ENCODE measurements around the gene SLIT3. TPM values are rescaled to one million over a fixed set of nuclear protein-coding genes. Genes with fewer than 3 reads are reported as not detected.

The SLIT3 gene
- total and polyA plus RNA-seq, 2 experiments from 2014 or later = 58.4 to 96.7 TPM

DNA sequence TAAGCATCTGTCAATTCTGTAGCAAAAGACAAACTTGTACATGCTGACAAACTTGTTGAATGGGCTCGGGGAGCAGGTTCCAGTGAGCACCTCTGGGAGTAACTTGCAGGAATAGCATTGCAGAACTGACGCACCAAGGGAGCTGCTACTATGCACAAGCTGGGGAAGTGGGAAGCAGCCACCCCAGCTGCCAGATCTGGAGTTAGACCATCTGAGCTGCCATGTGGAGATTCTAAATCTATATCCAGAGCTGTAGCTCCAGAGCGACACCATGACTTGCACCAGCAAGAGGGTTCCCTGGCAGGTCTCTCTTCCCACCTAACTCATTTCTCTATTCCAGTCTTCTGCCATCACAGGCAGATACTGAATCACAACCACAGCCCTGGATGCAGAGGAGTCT lies 375.8 kb downstream of the SLIT3 start:
- Histone ChIP-seq H3K79me2 (no peaks in the 10 kb centered on the region), H3K4me1 (ENCODE audit: insufficient read depth) (no peaks in the 10 kb centered on the region), H3K4me2 (no peak overlapping the region), H3K9me3 (ENCODE audit: low read depth) (no peaks in the 10 kb centered on the region), H3K36me3 (replicated peaks; ENCODE audit: insufficient read depth, low read depth) (no peaks in the 10 kb centered on the region), H4K20me1 (ENCODE audit: insufficient read depth, poor library complexity, severe bottlenecking) (no peaks in the 10 kb centered on the region), H3K27me3 (peaks cover 10% of the 10 kb centered on the region), H3K27ac (no peak overlapping the region), H3K9me2 (replicated peaks; ENCODE audit: insufficient read depth) (no peaks in the 10 kb centered on the region), H3K4me3 (no peak overlapping the region), H2AFZ (no peak overlapping the region)
- no peak for DNase-seq (ENCODE audit: low spot score)
- 98% methylated on average over 3 of the region's 3 CpGs for WGBS (ENCODE audit: low lambda C conversion rate, missing lambda C conversion rate)
- TF ChIP-seq EZH2phosphoT487 (IDR thresholded peaks at IDR 0.05; ENCODE audit: low read depth, severe bottlenecking, unreplicated experiment) (no peak), CTCF (IDR thresholded peaks at IDR 0.05; ENCODE audit: poor library complexity) (no peak), EZH2 (IDR thresholded peaks at IDR 0.05; ENCODE audit: borderline replicate concordance) (no peak)

DNA sequence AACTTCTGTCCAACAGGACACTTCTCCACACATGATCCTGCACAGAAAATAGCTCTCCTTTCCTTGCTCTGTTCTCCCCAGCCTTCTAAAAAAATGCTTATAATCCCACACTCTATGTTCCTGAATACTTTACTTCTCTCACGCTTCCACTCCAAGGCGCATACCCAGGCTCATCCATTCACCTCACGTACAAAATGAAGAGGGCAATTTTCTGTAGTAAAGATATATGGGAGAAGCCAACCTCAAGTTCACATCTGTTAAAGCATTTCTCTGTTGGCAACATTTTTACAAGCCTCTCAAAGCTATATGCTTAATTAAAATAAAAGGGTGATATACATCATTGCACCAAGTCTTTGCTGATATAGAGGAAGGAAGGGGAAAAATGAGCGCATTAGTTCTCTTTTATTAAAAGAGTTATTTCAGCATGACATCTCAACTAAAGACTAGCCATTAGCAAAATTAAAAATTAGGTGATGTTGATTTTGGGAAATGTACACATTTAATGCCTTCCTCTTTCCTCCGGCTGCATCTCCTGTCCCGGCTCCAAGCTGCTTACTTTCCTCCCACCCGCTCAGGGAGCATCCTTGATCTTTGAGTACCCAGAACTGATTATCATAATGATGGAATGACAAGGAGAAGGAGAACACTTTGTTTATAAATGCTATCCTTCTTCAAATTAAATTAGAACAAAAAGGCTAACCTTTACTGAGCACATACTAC lies 379.6 kb downstream of the SLIT3 start:
- Histone ChIP-seq H2AFZ (no peak overlapping the region), H3K4me2 (peak overlapping the region; percentile 54), H3K36me3 (replicated peaks; ENCODE audit: insufficient read depth, low read depth) (no peaks in the 10 kb centered on the region), H3K27me3 (peaks cover 10% of the 10 kb centered on the region), H3K9me3 (ENCODE audit: low read depth) (no peaks in the 10 kb centered on the region), H3K4me1 (ENCODE audit: insufficient read depth) (peaks cover 13% of the 10 kb centered on the region), H3K27ac (no peak overlapping the region), H3K79me2 (no peaks in the 10 kb centered on the region), H3K9me2 (replicated peaks; ENCODE audit: insufficient read depth) (no peaks in the 10 kb centered on the region), H3K4me3 (no peak overlapping the region), H4K20me1 (ENCODE audit: insufficient read depth, poor library complexity, severe bottlenecking) (no peaks in the 10 kb centered on the region)
- no peak for TF ChIP-seq CTCF (IDR thresholded peaks at IDR 0.05; ENCODE audit: poor library complexity)
- TF ChIP-seq EZH2 (IDR thresholded peaks at IDR 0.05; ENCODE audit: borderline replicate concordance) = no peak
- no peak for TF ChIP-seq EZH2phosphoT487 (IDR thresholded peaks at IDR 0.05; ENCODE audit: low read depth, severe bottlenecking, unreplicated experiment)
- no peak for DNase-seq (ENCODE audit: low spot score)
- WGBS (ENCODE audit: low lambda C conversion rate, missing lambda C conversion rate) = 80% methylated on average over 7 of the region's 7 CpGs

- peak overlapping the region; percentile 54 for H3K4me2 ChIP-seq
- H3K36me3 ChIP-seq (replicated peaks; ENCODE audit: insufficient read depth, low read depth) = no peaks in the 10 kb centered on the region
- H3K79me2 ChIP-seq = no peaks in the 10 kb centered on the region
- H3K9me2 ChIP-seq (replicated peaks; ENCODE audit: insufficient read depth) = no peaks in the 10 kb centered on the region
- DNase-seq (ENCODE audit: low spot score) = no peak
- no peaks in the 10 kb centered on the region for H3K9me3 ChIP-seq (ENCODE audit: low read depth)
- no peak overlapping the region for H2AFZ ChIP-seq
- 47% methylated on average over 14 of the region's 14 CpGs for WGBS (ENCODE audit: low lambda C conversion rate, missing lambda C conversion rate)
- no peak overlapping the region for H3K27ac ChIP-seq
- H4K20me1 ChIP-seq (ENCODE audit: insufficient read depth, poor library complexity, severe bottlenecking) = no peaks in the 10 kb centered on the region
- peaks cover 15% of the 10 kb centered on the region for H3K4me1 ChIP-seq (ENCODE audit: insufficient read depth)
- H3K27me3 ChIP-seq = peaks cover 10% of the 10 kb centered on the region
- TF ChIP-seq EZH2phosphoT487 (IDR thresholded peaks at IDR 0.05; ENCODE audit: low read depth, severe bottlenecking, unreplicated experiment) = no peak
- no peak for TF ChIP-seq CTCF (IDR thresholded peaks at IDR 0.05; ENCODE audit: poor library complexity)
- no peak for TF ChIP-seq EZH2 (IDR thresholded peaks at IDR 0.05; ENCODE audit: borderline replicate concordance)
- H3K4me3 ChIP-seq = no peak overlapping the region
Measured at GRCh38 chr5:168920019-168920810, 380.7 kb downstream of the SLIT3 start.
